Measurements from ENCODE around the gene HPSE.

Gene HPSE

DNA sequence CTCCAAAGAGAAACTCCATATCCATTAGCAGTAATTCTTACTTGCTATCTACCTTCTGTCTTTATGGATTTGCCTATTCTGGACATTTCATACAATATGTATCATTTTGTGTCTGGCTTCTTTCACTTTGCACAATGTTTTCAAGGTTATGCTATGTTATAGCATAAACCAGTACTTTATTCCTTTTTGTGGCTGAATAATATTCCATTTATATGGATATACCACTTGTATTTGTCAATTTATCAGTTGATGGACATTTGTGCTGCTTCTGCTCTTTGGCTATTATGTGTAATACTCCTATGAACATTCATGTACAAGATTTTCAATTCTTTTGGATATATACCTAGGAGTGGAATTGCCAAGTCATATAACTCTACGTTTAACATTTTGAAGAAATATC lies 18.9 kb upstream of the HPSE start:
- Histone ChIP-seq H3K9me3 (no peaks in the 10 kb centered on the region), H3K4me1 (ENCODE audit: control insufficient read depth in 1 of 2, insufficient read depth in 1 of 2, low read depth in 1 of 2, low read length in 1 of 2) (no peaks in the 10 kb centered on the region), H3K4me3 (ENCODE audit: low read depth in 1 of 2, low read length in 1 of 2) (no peak overlapping the region), H3K27ac (no peak overlapping the region), H3K36me3 (no peaks in the 10 kb centered on the region), H3K27me3 (no peaks in the 10 kb centered on the region)
- TF ChIP-seq, protein P1, sequence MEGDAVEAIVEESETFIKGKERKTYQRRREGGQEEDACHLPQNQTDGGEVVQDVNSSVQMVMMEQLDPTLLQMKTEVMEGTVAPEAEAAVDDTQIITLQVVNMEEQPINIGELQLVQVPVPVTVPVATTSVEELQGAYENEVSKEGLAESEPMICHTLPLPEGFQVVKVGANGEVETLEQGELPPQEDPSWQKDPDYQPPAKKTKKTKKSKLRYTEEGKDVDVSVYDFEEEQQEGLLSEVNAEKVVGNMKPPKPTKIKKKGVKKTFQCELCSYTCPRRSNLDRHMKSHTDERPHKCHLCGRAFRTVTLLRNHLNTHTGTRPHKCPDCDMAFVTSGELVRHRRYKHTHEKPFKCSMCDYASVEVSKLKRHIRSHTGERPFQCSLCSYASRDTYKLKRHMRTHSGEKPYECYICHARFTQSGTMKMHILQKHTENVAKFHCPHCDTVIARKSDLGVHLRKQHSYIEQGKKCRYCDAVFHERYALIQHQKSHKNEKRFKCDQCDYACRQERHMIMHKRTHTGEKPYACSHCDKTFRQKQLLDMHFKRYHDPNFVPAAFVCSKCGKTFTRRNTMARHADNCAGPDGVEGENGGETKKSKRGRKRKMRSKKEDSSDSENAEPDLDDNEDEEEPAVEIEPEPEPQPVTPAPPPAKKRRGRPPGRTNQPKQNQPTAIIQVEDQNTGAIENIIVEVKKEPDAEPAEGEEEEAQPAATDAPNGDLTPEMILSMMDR (IDR thresholded peaks at IDR 0.05) = no peak

DNA sequence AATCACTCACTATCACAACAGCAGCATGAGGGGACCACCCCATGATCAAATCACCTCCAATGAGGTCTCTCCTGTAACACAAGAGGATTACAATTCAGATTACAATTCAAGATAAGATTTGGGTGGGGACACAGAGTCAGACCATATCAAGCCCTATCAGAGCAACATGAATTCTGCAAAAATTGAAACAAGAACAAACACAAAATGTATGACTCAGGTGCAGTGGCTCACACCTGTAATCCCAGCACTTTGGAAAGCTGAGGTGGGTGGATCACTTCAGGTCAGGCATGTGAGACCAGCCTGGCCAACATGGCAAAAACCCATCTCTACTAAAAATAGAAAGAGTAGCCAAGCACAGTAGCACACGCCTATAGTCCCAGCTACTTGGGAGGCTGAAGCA lies 13.4 kb upstream of the HPSE start:
- H3K9me3 ChIP-seq = no peaks in the 10 kb centered on the region
- no peaks in the 10 kb centered on the region for H3K27me3 ChIP-seq
- no peak overlapping the region for H3K27ac ChIP-seq
- no peak overlapping the region for H3K4me3 ChIP-seq (ENCODE audit: low read depth in 1 of 2, low read length in 1 of 2)
- no peaks in the 10 kb centered on the region for H3K4me1 ChIP-seq (ENCODE audit: control insufficient read depth in 1 of 2, insufficient read depth in 1 of 2, low read depth in 1 of 2, low read length in 1 of 2)
- TF ChIP-seq, protein P1 (IDR thresholded peaks at IDR 0.05) = no peak
- no peaks in the 10 kb centered on the region for H3K36me3 ChIP-seq

- Histone ChIP-seq H3K9me3 (no peaks in the 10 kb centered on the region), H3K4me3 (ENCODE audit: low read depth in 1 of 2, low read length in 1 of 2) (no peak overlapping the region), H3K27ac (no peak overlapping the region), H3K27me3 (no peaks in the 10 kb centered on the region), H3K36me3 (no peaks in the 10 kb centered on the region), H3K4me1 (ENCODE audit: control insufficient read depth in 1 of 2, insufficient read depth in 1 of 2, low read depth in 1 of 2, low read length in 1 of 2) (no peaks in the 10 kb centered on the region)
- TF ChIP-seq, protein P1 (IDR thresholded peaks at IDR 0.05) = no peak
Observed at GRCh38 chr4:83342476-83342875, 7.8 kb upstream of the HPSE start.

DNA sequence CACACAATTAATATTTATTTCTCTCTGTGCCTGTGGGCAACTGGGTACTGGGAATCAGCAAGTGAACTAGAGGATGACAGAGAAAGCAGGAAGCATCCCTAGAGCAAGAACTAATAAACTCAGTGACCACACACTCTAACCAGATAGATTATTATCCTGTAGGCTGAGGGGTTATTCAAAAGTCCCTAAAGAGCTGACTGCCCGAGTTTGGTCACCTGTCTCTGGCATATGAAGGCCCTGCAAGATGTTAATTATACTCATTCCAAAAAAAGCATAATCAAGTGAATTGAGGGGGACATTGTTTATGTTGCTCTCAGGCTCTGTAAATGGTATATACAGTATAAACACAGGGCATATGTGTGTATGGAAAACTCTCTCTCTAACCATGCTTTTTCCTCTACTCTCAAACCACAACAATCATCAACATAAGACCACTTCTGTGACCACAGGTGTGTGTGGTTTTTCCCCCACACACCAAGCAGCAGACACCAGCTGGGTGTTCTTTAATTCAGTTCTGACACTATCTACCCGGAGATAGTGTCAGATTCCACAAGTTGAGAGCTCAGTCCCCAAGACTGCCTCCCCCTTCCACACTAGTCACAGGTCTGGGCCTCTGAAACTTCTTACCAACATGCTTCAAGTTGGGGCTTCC lies 6.2 kb upstream of the HPSE start:
- H3K4me1 ChIP-seq (ENCODE audit: control insufficient read depth in 1 of 2, insufficient read depth in 1 of 2, low read depth in 1 of 2, low read length in 1 of 2) = no peaks in the 10 kb centered on the region
- TF ChIP-seq, protein P1 (IDR thresholded peaks at IDR 0.05) = no peak
- no peak overlapping the region for H3K27ac ChIP-seq

DNA sequence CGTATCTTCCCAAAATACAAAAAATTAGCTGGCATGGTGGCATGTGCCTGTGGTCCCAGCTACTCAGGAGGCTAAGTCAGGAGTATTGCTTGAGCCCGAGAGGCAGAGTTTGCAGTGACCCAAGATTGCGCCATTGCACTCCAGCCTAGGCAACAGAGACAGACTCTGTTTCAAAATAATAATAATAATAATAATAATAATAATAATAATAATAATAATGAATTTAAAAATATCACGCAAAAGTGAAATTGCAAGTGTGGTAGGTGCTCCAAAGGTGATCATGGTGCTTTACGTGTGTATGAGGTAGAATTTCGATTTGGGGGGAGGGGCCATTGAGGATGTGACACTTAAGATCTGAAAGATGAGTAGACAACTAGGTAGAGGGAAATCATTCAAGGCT lies 4.9 kb upstream of the HPSE start:
- Histone ChIP-seq H3K36me3 (no peaks in the 10 kb centered on the region), H3K4me3 (ENCODE audit: low read depth in 1 of 2, low read length in 1 of 2) (no peak overlapping the region), H3K4me1 (ENCODE audit: control insufficient read depth in 1 of 2, insufficient read depth in 1 of 2, low read depth in 1 of 2, low read length in 1 of 2) (peaks cover 7 to 11% of the 10 kb centered on the region in 2 experiments), H3K27ac (no peak overlapping the region), H3K9me3 (no peaks in the 10 kb centered on the region), H3K27me3 (peaks cover 12% of the 10 kb centered on the region)
- TF ChIP-seq, protein P1 (IDR thresholded peaks at IDR 0.05) = no peak

More for the DNA sequence above, 6.2 kb upstream of the HPSE start:
- no peak overlapping the region for H3K4me3 ChIP-seq (ENCODE audit: low read depth in 1 of 2, low read length in 1 of 2)
- H3K27me3 ChIP-seq = peaks cover 3% of the 10 kb centered on the region
- no peaks in the 10 kb centered on the region for H3K9me3 ChIP-seq
- no peaks in the 10 kb centered on the region for H3K36me3 ChIP-seq
